ENCODE results near the gene SELENOH. TPM values are rescaled to one million over a fixed set of nuclear protein-coding genes. Genes with fewer than 3 reads are reported as not detected.
A peak's percentile ranks its signal among the peaks of the same experiment; 100 is the strongest.

Gene SELENOH
- total RNA-seq, 1 donor from 2014 or later = 232 TPM

DNA sequence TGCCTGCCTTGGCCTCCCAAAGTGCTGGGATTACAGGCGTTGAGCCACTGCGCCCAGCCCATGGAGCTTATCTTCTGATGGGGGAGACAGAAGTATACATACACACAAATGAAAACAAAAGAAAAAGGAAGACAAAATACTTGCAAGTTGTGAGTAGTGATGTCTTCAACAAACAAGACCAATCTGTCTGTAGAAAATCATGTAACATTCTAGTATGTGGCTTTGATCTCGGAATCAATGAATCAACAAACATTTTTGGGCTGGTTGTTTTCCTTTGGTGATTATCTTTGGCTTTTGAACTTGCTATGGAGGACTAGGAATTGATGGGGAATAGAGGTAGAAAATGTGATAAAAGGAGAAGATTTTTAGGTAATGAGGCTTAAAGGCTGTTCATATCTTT is 16.9 kb downstream of the SELENOH start:
- H3K36me3 Mint-ChIP-seq (ENCODE audit: low read depth) = peaks cover 3% of the 10 kb centered on the region
- no peak overlapping the region for H3K27ac Mint-ChIP-seq
- peaks cover 2% of the 10 kb centered on the region for H3K27me3 Mint-ChIP-seq (ENCODE audit: insufficient read depth)
- H3K4me1 Mint-ChIP-seq (ENCODE audit: low read depth) = peaks cover 21% of the 10 kb centered on the region
- H3K4me3 Mint-ChIP-seq = no peak overlapping the region
- no peaks in the 10 kb centered on the region for H3K9me3 Mint-ChIP-seq
- intact Hi-C loops (cut with micrococcal nuclease) = no loop called here
- no peak for DNase-seq (ENCODE audit: low spot score)

DNA sequence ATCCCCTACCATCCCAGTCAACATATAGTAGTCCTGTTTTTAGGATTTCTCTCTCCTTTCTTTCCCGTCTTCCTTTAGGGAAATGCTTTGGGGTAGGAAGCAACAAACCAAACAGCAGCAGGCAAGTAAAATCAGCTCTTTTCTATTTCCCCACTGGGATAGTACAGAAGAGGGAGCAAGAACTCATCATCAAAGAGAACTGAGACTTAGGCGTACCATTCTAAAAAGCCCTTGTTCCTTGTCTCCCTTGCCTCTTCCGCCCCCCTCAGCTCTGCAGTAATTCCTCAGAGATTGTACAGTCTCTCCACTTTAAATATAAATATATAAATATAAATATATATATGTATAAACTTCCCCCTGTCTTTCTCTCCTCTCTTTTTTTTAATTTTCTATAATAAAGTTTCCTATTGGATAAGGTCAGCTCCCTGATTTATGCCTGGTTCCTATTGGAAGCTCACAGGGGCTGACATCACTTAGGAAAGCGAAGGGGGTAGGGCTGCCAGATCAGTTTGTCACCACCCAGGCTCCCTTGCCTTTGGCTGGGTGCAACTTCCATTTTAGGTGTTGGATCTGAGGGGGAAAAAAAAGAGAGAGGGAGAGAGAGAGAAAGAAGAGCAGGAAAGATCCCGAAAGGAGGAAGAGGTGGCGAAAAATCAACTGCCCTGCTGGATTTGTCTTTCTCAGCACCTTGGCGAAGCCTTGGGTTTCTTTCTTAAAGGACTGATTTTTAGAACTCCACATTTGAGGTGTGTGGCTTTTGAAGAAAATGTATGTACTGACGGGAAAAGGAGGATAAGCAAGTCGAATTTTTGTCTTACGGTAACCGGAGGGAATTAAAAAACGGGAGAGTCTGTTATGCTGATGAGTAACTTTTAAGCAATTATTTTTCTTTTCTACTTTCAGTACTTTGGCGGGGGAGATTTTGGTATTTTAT is 20.3 kb downstream of the SELENOH start, which contains the start of gene CTNND1:
Gene CTNND1, plus strand, starts transcription at position 502 of the 934 bp plus-strand sequence. CDS start 29,677 bp downstream, outside the sequence.
- H3K27me3 Mint-ChIP-seq (ENCODE audit: insufficient read depth) = peaks cover 4% of the 10 kb centered on the region
- H3K27ac Mint-ChIP-seq = no peak within 1 kb of the TSS
- peaks cover 37% of the 10 kb centered on the region for H3K4me1 Mint-ChIP-seq (ENCODE audit: low read depth)
- H3K9me3 Mint-ChIP-seq = peaks cover 3% of the 10 kb centered on the region
- H3K4me3 Mint-ChIP-seq = peak within 1 kb of the TSS; percentile 57
- H3K36me3 Mint-ChIP-seq (ENCODE audit: low read depth) = peaks cover 6% of the 10 kb centered on the region
- intact Hi-C loops (cut with micrococcal nuclease) = no loop called here
- DNase-seq (ENCODE audit: low spot score) = no peak

DNA sequence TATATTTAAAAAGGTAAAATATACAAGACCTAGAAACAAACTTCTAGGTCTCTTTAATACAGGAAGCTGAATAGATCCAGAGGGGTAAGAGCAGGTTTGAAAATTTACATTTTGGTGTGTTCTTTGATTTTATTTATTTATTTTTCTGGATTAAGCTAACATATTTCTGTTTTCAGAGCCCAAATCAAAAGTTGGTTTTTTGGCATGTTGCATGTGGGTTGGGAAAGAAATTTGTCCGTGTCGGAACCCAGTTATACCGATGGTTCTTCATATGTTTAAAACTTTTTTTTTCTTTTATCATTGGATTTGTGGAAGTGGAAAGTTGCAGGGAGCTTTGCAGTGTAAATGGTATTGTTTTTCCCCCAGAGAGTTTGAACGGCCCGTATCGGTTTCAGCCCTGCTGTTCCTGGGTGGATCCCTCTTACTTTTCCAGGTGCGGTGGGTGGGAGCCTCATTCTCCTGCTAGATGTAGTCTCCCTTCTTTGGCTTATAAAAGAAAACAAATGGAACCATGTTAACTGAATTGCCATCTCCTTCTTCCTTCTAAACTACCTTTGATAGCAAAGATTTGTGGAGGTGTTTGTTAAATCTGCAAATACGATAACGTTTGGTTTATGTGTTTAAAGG is 21.1 kb downstream of the SELENOH start:
- no peak overlapping the region for H3K27ac Mint-ChIP-seq
- peaks cover 4% of the 10 kb centered on the region for H3K27me3 Mint-ChIP-seq (ENCODE audit: insufficient read depth)
- peak overlapping the region; percentile 19 for H3K4me3 Mint-ChIP-seq
- DNase-seq (ENCODE audit: low spot score) = no peak
- H3K9me3 Mint-ChIP-seq = peaks cover 4% of the 10 kb centered on the region
- peaks cover 37% of the 10 kb centered on the region for H3K4me1 Mint-ChIP-seq (ENCODE audit: low read depth)
- H3K36me3 Mint-ChIP-seq (ENCODE audit: low read depth) = peaks cover 8% of the 10 kb centered on the region
- intact Hi-C loops (cut with micrococcal nuclease) = no loop called here

DNA sequence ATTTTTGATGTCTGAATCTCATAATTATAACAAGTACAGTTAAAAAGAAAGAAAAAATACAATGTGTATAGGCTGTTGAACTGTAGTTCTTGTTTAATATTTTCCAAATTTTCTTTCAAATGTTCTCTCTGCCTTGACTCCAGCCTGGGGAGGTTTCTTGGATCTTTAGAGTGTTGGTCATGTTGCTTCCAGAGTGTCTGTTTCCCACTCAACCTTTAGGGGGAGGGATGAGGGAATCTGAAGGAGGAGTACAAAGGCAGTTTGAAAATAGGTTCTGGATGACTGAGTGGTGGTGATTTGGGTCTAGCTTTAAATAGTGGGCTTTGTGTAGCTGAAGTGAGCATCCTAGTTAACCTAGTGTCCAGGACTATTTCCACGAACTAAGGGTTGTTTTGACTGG is 22.3 kb downstream of the SELENOH start:
- no peak overlapping the region for H3K4me3 Mint-ChIP-seq
- no peak for DNase-seq (ENCODE audit: low spot score)
- H3K36me3 Mint-ChIP-seq (ENCODE audit: low read depth) = peaks cover 8% of the 10 kb centered on the region
- H3K27me3 Mint-ChIP-seq (ENCODE audit: insufficient read depth) = peaks cover 4% of the 10 kb centered on the region
- H3K9me3 Mint-ChIP-seq = peaks cover 4% of the 10 kb centered on the region
- no peak overlapping the region for H3K27ac Mint-ChIP-seq
- H3K4me1 Mint-ChIP-seq (ENCODE audit: low read depth) = peaks cover 31% of the 10 kb centered on the region
- intact Hi-C loops (cut with micrococcal nuclease) = no loop called here

GRCh38 chr11:57764021-57764420 is 22.7 kb downstream of the SELENOH start:
- Mint-ChIP-seq H3K4me3 (no peak overlapping the region), H3K4me1 (ENCODE audit: low read depth) (peaks cover 31% of the 10 kb centered on the region), H3K27me3 (ENCODE audit: insufficient read depth) (peaks cover 4% of the 10 kb centered on the region), H3K36me3 (ENCODE audit: low read depth) (peaks cover 8% of the 10 kb centered on the region), H3K9me3 (peaks cover 4% of the 10 kb centered on the region), H3K27ac (no peak overlapping the region)
- no peak for DNase-seq (ENCODE audit: low spot score)
- intact Hi-C loops (cut with micrococcal nuclease) = no loop called here

DNA sequence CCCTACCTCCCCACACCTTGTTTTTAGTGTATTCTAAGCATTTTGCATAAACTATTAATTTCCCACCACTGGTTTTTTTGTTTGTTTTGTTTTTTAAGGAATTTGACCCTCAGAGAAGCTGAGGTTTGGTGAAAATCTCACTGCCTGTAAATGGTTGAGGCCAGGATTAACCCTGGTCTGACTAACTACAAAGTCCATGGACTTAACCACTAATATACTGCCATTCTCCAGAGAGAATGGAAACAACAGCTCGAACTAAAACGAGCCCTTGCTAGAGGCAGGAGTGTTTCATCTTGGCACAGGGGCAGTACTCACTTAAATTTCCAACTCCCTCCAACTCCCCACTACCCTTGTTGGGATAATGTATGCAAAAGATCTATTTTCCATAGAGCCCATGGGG is 23.3 kb downstream of the SELENOH start:
- peaks cover 31% of the 10 kb centered on the region for H3K4me1 Mint-ChIP-seq (ENCODE audit: low read depth)
- H3K36me3 Mint-ChIP-seq (ENCODE audit: low read depth) = peaks cover 8% of the 10 kb centered on the region
- H3K4me3 Mint-ChIP-seq = no peak overlapping the region
- no peak for DNase-seq (ENCODE audit: low spot score)
- intact Hi-C loops (cut with micrococcal nuclease) = no loop called here
- H3K9me3 Mint-ChIP-seq = peaks cover 4% of the 10 kb centered on the region
- H3K27ac Mint-ChIP-seq = no peak overlapping the region
- peaks cover 4% of the 10 kb centered on the region for H3K27me3 Mint-ChIP-seq (ENCODE audit: insufficient read depth)

GRCh38 chr11:57764972-57765371 is 23.7 kb downstream of the SELENOH start:
- H3K4me3 Mint-ChIP-seq = no peak overlapping the region

DNA sequence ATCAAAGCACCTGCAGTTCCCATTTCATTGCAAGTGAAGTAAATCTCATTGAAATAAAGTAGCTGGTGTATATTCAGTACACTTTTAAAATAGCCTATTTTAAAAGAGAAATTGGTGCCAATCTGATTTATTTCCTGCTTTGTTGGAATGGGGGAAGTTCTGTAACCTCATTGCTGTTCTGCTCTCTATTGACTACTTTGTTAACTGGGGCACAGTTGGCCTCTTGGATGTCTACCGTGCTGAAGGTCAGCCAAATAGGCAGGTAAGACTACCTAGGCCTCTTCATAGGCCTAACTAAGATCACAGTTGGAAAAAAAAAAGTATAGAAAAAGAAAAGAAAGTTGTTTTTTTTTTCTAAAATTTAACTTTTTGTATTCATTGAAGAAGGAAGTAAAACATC is 29.5 kb downstream of the SELENOH start:
- Mint-ChIP-seq H3K9me3 (peaks cover 4% of the 10 kb centered on the region), H3K36me3 (ENCODE audit: low read depth) (peaks cover 8% of the 10 kb centered on the region), H3K4me3 (no peak overlapping the region), H3K27ac (no peak overlapping the region), H3K27me3 (ENCODE audit: insufficient read depth) (no peaks in the 10 kb centered on the region), H3K4me1 (ENCODE audit: low read depth) (peaks cover 18% of the 10 kb centered on the region)
- intact Hi-C loops (cut with micrococcal nuclease) = no loop called here
- DNase-seq (ENCODE audit: low spot score) = no peak

More at GRCh38 chr11:57764972-57765371, 23.7 kb downstream of the SELENOH start:
- peaks cover 4% of the 10 kb centered on the region for H3K27me3 Mint-ChIP-seq (ENCODE audit: insufficient read depth)
- no peak for DNase-seq (ENCODE audit: low spot score)
- no peak overlapping the region for H3K27ac Mint-ChIP-seq
- H3K9me3 Mint-ChIP-seq = peaks cover 4% of the 10 kb centered on the region
- intact Hi-C loops (cut with micrococcal nuclease) = no loop called here
- H3K36me3 Mint-ChIP-seq (ENCODE audit: low read depth) = peaks cover 8% of the 10 kb centered on the region
- H3K4me1 Mint-ChIP-seq (ENCODE audit: low read depth) = peaks cover 31% of the 10 kb centered on the region

- Mint-ChIP-seq H3K36me3 (ENCODE audit: low read depth) (peaks cover 7% of the 10 kb centered on the region), H3K4me1 (ENCODE audit: low read depth) (peaks cover 20% of the 10 kb centered on the region), H3K27me3 (ENCODE audit: insufficient read depth) (no peaks in the 10 kb centered on the region), H3K27ac (no peak overlapping the region), H3K9me3 (peaks cover 3% of the 10 kb centered on the region), H3K4me3 (no peak overlapping the region)
- no peak for DNase-seq (ENCODE audit: low spot score)
- intact Hi-C loops (cut with micrococcal nuclease) = no loop called here
Observed at GRCh38 chr11:57771365-57771764, 30.1 kb downstream of the SELENOH start.

- H3K27me3 Mint-ChIP-seq (ENCODE audit: insufficient read depth) = no peaks in the 10 kb centered on the region
- no peak overlapping the region for H3K27ac Mint-ChIP-seq
- H3K36me3 Mint-ChIP-seq (ENCODE audit: low read depth) = peaks cover 3% of the 10 kb centered on the region
- H3K4me1 Mint-ChIP-seq (ENCODE audit: low read depth) = peaks cover 20% of the 10 kb centered on the region
- no peaks in the 10 kb centered on the region for H3K9me3 Mint-ChIP-seq
- DNase-seq (ENCODE audit: low spot score) = no peak
- intact Hi-C loops (cut with micrococcal nuclease) = no loop called here
- H3K4me3 Mint-ChIP-seq = no peak overlapping the region
Observed at GRCh38 chr11:57772562-57772961, 31.3 kb downstream of the SELENOH start.

GRCh38 chr11:57773026-57773598 is 31.8 kb downstream of the SELENOH start:
- H3K4me1 Mint-ChIP-seq (ENCODE audit: low read depth) = peaks cover 20% of the 10 kb centered on the region
- H3K36me3 Mint-ChIP-seq (ENCODE audit: low read depth) = peaks cover 3% of the 10 kb centered on the region
- no peak overlapping the region for H3K27ac Mint-ChIP-seq
- H3K27me3 Mint-ChIP-seq (ENCODE audit: insufficient read depth) = no peaks in the 10 kb centered on the region
- no peak for DNase-seq (ENCODE audit: low spot score)
- no peaks in the 10 kb centered on the region for H3K9me3 Mint-ChIP-seq
- intact Hi-C loops (cut with micrococcal nuclease) = no loop called here
- H3K4me3 Mint-ChIP-seq = no peak overlapping the region

GRCh38 chr11:57775491-57775890 is 34.2 kb downstream of the SELENOH start:
- Mint-ChIP-seq H3K9me3 (no peaks in the 10 kb centered on the region), H3K36me3 (ENCODE audit: low read depth) (peaks cover 3% of the 10 kb centered on the region), H3K27ac (no peak overlapping the region), H3K4me3 (no peak overlapping the region), H3K27me3 (ENCODE audit: insufficient read depth) (no peaks in the 10 kb centered on the region), H3K4me1 (ENCODE audit: low read depth) (peaks cover 30% of the 10 kb centered on the region)
- intact Hi-C loops (cut with micrococcal nuclease) = no loop called here
- DNase-seq (ENCODE audit: low spot score) = no peak

- DNase-seq (ENCODE audit: low spot score) = no peak
- Mint-ChIP-seq H3K9me3 (no peaks in the 10 kb centered on the region), H3K27ac (no peak overlapping the region), H3K4me1 (ENCODE audit: low read depth) (peaks cover 30% of the 10 kb centered on the region), H3K4me3 (no peak overlapping the region), H3K27me3 (ENCODE audit: insufficient read depth) (no peaks in the 10 kb centered on the region), H3K36me3 (ENCODE audit: low read depth) (peaks cover 3% of the 10 kb centered on the region)
- intact Hi-C loops (cut with micrococcal nuclease) = no loop called here
Observed at GRCh38 chr11:57776031-57776521, 34.8 kb downstream of the SELENOH start.
